ENCODE measurements around the gene SRPRA.

DNA sequence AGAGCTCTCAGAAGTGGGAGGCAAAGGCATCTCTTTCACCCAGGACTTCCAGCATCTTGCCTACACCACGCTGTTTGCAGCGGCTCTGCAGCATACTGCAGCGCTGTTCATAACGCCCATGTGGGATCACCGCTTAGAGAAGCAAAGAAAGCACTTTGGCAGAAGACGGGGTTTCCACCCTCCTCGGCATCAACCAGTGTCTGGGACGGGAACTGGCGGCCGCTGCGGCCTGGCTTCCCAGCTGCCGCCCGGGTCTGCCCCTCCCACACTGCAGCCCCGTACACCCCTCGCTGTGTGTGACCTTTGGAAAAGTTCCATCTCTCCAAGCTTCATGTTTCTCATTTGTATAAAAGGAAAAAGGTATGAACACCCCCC lies 13.7 kb upstream of the SRPRA start:
- TF ChIP-seq, protein P1, sequence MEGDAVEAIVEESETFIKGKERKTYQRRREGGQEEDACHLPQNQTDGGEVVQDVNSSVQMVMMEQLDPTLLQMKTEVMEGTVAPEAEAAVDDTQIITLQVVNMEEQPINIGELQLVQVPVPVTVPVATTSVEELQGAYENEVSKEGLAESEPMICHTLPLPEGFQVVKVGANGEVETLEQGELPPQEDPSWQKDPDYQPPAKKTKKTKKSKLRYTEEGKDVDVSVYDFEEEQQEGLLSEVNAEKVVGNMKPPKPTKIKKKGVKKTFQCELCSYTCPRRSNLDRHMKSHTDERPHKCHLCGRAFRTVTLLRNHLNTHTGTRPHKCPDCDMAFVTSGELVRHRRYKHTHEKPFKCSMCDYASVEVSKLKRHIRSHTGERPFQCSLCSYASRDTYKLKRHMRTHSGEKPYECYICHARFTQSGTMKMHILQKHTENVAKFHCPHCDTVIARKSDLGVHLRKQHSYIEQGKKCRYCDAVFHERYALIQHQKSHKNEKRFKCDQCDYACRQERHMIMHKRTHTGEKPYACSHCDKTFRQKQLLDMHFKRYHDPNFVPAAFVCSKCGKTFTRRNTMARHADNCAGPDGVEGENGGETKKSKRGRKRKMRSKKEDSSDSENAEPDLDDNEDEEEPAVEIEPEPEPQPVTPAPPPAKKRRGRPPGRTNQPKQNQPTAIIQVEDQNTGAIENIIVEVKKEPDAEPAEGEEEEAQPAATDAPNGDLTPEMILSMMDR (conservative IDR thresholded peaks at IDR 0.05 in 1 of 2, IDR thresholded peaks at IDR 0.05 in 1 of 2; ENCODE audit: extremely low read depth in 1 of 2, insufficient read depth in 1 of 2, low read depth in 1 of 2, low read length in 2 of 2) = no peak
- no peak for TF ChIP-seq EZH2 (IDR thresholded peaks at IDR 0.05; ENCODE audit: borderline replicate concordance, low read length)

All from mammary epithelial cell (primary cell).